Upper lobe of left lung (tissue), 4 donors: ENCODE results near the gene ALDH3B1.

Experiments
- EP300 ChIP-seq, 4 donors: sonication (generic); formaldehyde crosslinking; IDR thresholded peaks; one replicate each; pipeline ENCODE4 v1.5.1; 2017; ENCODE audit warnings: antibody characterized with exemption in 4 of 4, control low read depth in 2 of 4
- POLR2A ChIP-seq, 4 donors: fragments of 450-650 bp; IDR thresholded peaks; one replicate each; pipeline ENCODE4 v1.5.1; 2016 to 2017; ENCODE audit warnings: antibody characterized with exemption in 4 of 4, mild to moderate bottlenecking in 2 of 4
- TF ChIP-seq, protein P1 (sequence below), 6 experiments: fragments of 450-650 bp in 4 of 6; fragments of 200-600 bp in 2 of 6; sonication (generic) in 2 of 6; IDR thresholded peaks; one replicate each; pipeline ENCODE4 v1.5.1; 2016 to 2019; ENCODE audit warnings: antibody characterized with exemption in 6 of 6

DNA sequence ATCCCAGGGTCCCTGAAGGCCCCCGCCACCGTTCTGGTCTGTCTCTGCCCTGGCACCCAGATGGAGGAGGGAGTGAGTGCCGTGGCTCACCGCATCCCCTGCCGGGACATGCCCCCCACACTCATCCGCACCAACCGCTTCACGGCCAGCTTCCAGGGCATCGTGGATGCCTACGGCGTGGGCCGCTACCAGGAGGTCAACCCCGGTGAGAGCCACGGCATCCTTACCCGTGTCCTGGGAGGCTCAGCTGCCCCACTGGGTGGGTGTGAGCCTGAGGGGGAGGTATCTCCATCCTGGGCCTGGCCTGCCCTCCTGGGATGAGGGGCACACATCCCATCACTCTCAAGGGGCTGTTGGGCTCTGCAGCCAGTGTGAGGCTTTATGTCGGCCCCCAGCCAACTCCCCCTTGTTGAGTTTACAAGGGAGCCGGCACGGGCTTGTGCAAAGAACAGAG is 34.8 kb downstream of the ALDH3B1 start:
- TF ChIP-seq, protein P1, sequence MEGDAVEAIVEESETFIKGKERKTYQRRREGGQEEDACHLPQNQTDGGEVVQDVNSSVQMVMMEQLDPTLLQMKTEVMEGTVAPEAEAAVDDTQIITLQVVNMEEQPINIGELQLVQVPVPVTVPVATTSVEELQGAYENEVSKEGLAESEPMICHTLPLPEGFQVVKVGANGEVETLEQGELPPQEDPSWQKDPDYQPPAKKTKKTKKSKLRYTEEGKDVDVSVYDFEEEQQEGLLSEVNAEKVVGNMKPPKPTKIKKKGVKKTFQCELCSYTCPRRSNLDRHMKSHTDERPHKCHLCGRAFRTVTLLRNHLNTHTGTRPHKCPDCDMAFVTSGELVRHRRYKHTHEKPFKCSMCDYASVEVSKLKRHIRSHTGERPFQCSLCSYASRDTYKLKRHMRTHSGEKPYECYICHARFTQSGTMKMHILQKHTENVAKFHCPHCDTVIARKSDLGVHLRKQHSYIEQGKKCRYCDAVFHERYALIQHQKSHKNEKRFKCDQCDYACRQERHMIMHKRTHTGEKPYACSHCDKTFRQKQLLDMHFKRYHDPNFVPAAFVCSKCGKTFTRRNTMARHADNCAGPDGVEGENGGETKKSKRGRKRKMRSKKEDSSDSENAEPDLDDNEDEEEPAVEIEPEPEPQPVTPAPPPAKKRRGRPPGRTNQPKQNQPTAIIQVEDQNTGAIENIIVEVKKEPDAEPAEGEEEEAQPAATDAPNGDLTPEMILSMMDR (IDR thresholded peaks at IDR 0.05), result no peak
- no peak for TF ChIP-seq EP300 (IDR thresholded peaks at IDR 0.05)
- TF ChIP-seq POLR2A (IDR thresholded peaks at IDR 0.05), result no peak
